Measurements from ENCODE around the gene DAGLB.
"Not testable (repeated sequence)": the region's sequence is repeated elsewhere in the genome, so short reads cannot be mapped to it uniquely, and the experiment has no call there.

Gene DAGLB, protein sequence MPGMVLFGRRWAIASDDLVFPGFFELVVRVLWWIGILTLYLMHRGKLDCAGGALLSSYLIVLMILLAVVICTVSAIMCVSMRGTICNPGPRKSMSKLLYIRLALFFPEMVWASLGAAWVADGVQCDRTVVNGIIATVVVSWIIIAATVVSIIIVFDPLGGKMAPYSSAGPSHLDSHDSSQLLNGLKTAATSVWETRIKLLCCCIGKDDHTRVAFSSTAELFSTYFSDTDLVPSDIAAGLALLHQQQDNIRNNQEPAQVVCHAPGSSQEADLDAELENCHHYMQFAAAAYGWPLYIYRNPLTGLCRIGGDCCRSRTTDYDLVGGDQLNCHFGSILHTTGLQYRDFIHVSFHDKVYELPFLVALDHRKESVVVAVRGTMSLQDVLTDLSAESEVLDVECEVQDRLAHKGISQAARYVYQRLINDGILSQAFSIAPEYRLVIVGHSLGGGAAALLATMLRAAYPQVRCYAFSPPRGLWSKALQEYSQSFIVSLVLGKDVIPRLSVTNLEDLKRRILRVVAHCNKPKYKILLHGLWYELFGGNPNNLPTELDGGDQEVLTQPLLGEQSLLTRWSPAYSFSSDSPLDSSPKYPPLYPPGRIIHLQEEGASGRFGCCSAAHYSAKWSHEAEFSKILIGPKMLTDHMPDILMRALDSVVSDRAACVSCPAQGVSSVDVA

DNA sequence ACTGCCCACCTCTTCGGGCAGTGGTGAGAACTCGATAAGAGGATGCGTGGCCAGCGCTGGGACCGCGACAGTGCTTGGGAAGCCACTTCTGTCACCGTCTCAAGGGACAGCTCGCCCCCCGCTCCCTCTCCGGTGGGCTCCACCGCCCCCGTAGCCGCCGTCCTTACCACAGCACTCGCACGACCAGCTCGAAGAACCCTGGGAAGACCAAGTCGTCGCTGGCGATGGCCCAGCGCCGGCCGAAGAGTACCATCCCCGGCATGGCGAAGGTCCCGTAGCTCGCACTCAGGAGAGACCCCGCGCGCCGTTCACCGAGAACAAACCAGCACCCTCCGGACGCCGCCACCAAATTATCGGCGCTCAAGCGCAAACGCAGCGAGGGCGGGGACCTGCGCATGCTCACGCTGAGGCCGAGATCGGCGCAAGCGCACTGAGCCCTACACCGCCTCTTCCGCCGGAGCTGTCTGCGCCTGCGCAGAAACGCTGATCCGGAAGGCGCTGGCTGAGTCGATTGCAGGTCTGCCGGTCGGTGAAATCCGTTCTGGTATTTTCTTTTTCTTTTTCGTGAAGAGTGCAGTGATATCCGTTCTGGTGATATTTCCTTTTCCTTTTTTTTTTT lies at the start of gene DAGLB:
Gene DAGLB, minus strand, starts transcription at position 374 of the 619 bp plus-strand sequence. Its CDS starts 112 bp downstream, at position 262.
- DNase-seq (ENCODE audit: low spot score) = peak; percentile 87

DNA sequence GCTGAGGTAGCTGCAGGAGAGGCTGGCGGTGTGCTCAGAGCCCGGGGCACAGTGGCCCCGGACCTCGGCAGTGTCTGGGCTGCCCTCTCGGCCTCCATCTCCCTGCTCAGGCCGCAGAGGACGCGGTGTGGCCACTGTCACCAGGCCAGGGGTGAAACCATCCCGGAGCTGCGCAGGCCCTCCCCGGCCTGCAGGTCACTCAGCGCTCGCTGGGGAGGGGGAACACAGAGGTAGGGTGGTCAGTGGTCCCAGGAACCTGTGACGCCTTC lies 49.8 kb upstream of the DAGLB start:
- no peak for DNase-seq (ENCODE audit: low spot score)

DNA sequence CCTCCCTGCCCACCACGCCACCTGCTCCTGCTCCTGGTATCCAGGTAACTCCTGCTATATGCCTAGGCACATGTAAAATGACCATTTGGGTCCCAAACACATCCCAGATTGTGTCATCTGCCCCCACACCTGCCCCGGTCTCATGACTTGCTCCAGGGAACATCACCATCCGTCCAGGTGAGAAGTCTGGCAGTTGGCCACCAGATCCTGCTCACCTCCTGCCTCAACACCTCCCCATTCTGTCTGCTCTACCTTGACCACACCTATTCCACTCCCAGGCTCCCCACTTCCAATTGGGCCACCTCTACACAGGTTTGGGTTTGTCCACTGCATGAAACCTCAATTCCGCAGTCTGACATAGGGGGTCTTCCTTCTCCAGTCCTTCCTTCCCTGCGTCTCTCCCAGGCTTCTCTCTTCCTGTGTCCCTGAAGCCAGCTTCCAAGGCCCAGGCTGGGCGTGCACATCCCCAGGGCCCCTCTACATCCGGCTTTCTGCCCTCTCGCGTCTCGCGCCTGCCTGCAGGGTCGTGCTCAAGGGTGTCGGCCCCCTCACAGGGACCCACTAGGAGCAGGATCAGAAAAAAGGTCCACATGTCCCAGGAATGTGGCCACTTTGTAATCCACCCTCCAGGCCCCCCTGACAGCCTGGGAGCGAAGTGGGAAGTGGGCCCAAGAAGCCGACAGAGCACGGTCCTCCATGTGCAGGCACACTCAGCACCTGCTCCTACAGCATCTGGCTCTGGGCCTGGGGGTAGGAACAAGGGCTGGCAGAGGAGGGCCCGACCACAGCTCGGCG lies 49.3 kb upstream of the DAGLB start:
- no peak for DNase-seq (ENCODE audit: low spot score)

DNA sequence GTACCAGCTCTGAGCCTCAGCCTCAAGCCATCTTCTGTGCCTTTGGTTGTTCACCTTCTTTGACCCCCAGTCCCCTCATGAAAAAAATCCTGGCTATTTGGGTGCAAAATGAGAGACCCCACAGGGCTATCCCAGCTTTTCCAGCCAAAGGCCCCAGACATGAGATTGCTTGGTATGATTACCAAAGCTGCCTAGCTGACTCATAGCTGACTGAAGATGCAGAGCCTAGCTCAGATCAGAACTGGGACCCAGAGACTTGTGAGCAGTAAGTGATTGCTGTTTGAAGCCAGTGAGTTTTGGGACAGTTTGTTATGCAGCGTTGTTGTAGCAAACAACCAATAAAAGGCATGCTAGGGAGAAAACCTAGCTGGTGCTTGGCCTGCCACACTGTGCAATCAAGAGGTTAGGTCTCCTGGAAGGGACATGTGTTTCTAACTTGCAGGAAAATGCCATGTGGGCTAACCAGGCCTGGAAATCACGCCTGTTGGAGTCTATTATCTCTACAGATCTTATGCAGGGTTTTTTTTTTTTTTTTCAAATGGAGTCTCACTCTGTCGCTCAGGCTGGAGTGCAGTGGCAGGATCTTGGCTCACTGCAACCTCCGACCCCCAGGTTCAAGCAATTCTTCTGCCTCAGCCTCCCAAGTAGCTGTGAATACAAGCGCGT lies 48.0 kb upstream of the DAGLB start:
- DNase-seq (ENCODE audit: low spot score) = no peak

DNA sequence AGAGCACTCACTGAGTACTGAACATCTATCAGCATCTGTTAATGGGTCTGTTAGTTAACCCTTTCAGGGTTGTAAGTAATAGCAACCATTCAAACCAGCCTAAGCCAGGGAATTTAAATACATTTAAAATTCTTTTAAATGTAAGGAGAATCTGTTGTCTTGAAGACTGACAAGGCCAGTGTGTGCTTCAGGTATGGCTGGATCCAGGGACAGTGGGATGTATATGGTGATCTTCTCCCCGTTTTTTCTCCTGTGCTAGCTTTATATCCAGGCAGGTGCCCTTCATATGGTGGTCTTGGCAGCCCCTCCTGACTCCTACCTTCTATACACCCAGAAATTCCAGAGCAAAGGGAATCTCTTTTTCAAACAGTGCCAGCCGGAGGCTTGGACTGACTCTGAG lies 46.6 kb upstream of the DAGLB start:
- no peak for DNase-seq (ENCODE audit: low spot score)

DNA sequence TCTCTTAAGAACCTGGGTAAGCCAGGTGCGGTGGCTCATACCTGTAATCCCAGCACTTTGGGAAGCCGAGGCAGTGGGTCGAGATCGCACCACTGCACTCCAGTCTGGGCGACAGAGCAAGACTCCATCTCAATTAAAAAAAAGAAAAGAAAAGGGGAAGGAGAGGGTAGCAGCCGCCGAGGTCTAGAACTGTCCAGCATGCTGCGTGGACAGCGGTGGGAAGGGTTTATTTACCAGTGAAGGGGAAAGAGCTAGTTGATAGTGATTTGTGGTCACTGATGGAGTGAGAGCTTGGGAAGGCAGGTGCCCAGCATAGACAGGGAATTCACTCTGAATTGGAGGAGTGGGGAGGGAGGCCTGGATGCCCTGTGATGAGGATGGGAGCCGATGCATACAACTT lies 43.4 kb upstream of the DAGLB start:
- DNase-seq (ENCODE audit: low spot score) = no peak

DNA sequence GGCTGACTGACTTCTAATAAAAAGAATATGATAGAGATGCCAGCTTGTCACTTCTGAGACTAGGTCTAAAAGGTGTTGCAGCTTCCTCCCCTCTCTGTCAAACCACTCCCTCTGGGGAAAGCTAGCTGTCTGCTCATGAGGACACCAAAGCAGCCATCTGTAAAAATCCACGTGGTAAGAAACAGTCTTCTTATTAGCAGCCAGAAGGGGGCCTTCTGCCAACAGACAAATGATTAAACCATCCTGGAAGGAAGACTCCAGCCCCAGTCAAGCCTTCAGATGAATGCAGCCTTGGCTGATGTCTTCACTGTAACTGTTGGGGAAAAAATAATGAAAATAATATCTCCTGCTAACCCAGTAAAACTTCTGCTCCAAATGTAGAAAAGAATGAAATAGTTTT lies 41.9 kb upstream of the DAGLB start:
- no peak for DNase-seq (ENCODE audit: low spot score)

DNA sequence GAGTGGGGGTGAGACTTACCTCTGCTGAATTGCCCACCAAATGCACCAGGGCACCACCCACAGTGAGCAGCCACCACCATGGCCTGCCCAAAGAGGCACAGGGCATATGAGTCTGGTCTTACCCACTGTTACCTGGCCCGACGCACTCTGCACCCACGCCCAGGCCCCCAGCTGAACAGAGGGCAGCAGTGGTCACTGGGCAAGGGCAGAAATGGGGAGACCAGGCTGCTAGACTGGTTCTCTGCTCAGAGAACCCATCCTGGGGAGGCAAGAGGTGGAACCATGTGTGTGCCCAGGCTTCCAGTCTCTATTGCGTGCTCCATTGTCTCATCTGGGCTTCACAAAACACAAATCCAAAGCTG lies 39.4 kb upstream of the DAGLB start:
- DNase-seq (ENCODE audit: low spot score) = no peak

DNA sequence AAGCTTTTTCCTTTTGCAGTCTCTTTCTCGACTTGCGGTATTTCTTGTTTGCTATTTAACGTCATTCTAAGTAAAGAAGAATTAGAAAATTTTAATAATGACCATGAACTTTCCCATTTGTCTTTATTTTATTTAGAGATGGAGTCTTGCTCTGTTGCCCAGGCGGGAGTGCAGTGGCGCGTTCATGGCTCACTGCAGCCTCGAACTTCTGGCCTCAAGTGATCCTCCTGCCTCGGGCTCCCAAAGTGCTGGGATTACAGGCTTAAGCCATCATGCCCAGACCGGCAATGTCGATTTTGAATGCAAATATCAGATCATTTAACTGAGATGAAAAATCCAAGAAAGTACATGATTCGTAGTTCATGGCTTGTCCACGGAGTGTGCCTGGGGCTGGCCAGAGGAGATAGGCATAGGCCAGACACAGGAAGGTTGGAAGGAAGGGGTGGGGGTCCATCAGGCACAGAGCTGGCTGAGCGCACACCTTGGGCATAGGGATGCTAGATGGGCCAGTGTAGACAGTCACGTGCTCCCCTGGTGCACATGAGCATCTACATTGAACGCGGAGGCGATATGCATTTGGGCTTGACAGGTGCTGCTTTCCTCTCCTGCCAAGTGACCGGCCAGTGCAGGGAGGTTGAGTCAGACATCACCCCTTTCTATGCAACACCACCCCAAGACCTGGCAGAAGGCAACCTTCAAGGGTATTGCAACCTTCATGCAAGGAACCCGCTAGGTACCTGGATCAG lies 38.9 kb upstream of the DAGLB start:
- DNase-seq (ENCODE audit: low spot score) = no peak

DNA sequence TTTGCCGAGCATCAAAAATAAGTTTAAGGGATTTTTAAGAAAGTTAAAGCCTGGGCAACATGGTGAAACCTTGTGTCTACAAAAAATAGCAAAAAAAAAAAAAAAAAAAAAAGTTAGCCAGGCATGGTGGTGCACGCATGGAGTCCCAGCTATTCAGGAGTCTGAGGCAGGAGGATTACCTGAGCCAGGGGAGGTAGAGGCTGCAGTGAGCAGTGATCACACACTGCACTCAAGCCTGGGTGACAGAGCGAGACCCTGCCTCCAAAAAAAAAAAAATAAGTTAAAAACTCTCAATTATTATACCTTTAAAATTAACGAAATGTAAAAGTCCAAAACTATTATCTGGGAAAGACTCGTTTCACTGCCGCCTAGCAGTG lies 35.0 kb upstream of the DAGLB start:
- no peak for DNase-seq (ENCODE audit: low spot score)

DNA sequence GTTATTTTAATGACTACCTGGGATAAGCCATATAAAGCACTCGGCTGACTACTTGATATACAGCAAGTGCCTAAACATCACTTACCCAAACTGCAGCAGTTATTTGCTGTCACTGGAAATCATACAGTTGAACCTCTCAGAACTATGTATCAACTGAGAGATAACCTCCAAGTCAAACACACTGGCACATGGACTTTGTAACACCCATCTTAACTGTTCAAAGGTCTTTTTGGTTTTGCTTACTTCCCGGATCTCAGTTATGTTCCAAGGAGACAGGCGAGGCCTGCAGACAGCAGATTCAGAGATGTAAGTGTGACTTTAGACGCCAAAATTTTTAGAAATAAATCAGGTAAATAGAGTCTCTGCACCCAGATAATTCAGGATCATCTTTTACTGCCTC lies 34.6 kb upstream of the DAGLB start:
- no peak for DNase-seq (ENCODE audit: low spot score)

DNA sequence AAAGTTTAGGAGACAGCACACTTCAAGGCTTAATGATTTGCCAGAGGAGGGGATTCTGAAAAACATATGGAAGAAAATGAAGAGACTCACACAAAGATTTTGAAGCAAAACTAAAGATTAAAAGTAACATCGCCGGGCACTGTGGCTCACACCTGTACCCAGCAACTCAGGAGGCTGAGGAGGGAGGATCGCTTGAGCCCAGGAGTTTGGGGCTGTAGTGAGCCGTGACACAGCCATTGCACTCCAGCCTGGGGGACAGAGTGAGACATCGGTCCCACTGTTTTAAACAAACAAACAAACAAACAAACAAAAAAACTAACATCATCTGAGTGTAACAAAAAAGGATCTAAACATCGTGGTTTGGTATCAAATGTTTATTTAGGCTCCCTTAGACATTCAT lies 33.7 kb upstream of the DAGLB start:
- no peak for DNase-seq (ENCODE audit: low spot score)

DNA sequence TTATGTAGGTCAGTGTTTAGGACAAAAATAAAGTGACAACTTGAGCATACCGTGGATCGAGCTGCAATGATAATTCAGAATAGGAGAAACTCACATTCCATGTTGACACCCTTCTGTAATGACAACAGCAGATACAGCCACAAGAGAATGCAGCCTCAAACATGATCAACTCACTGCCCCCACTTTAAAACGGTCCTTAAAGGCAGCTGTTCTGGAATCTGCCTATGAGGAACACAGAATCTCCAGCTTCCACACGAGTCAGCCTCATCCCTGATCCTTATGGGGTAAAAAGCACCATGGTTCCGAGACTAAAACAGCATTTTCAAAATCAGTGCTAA lies 32.5 kb upstream of the DAGLB start:
- DNase-seq (ENCODE audit: low spot score) = no peak

DNA sequence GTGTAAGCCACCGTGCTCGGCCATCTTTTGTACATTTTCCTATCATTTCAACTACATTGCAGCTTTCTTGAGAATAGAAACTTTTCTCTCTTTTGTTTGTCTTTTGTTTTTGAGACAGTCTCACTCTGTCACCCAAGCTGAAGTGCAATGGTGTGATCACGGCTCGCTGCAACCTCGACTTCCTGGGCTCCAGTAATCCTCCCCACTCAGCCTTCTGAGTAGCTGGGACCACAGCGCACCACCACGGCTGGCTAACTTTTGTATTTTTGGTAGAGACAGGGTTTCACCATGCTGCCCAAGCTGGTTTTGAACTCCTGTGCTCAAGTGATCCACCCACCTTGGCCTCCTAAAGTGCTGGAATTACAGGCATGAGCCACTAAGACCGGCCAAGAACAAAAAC lies 31.3 kb upstream of the DAGLB start:
- DNase-seq (ENCODE audit: low spot score) = no peak

DNA sequence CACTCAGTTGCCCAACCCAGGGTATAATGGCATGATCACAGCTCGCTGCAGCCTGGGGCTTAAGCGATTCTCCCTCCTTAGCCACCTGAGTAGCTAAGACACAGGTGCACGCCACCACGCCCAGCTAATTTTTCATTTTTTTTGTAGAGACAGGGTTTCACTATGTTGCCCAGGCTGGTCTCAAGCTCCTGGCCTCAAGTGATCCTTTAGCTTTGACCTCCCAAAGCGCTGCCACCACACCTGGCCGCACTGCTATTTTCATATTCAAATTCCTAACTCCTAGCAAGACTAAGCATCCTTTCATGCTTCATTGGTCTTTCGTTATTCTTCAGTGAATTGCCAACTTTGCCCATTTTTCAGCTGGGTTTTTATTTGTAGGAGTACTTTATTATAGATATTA lies 30.4 kb upstream of the DAGLB start:
- no peak for DNase-seq (ENCODE audit: low spot score)

DNA sequence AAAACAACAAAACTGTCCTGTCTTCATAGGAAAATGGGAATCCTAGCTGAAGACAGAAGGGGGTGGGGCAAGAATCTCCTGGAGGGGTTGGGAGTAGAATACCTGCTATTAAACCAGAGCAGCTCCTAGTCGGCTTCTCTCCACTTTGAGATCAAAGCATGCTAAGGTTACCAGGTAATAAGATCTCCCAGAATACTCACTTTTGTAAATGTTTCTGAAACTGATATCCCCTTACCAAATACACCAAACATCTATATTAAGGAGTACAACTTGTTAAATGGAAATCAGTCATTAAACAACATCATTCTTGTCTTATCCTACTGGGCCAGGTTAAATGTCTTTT lies 29.5 kb upstream of the DAGLB start:
- DNase-seq (ENCODE audit: low spot score) = no peak

DNA sequence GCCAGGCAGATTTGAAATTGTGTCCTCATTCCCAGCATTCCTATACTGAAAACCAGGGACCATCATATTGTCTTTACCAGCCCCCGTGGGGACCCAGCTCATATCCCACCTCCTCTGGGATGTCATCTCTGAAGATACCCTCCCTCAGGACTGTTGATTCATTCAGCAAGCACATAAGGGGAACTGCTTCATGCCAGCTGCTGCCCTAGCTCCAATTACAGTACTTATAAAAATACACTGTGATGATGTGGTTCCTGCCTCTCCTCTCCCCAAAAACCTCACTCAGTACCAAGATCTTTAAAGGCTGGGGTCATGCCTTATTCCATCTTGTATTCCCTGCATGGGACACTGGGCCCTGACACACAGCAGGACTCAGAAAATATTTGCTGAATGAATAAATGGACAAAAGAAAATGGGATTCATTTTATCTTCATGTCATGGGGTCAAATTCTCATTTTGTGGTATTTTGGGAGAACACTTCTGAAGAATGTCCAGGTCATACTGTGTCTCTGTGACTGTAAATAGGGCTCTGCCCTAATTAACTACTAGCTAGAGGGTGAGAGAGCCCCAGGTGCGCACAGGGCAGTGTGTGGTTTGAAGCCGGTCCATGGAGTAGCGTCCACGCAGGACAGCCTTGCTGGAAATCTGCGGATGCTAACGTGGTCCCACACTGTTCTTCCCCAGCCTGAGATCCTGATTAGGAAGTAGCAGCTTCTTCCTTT lies 29.0 kb upstream of the DAGLB start:
- no peak for DNase-seq (ENCODE audit: low spot score)

DNA sequence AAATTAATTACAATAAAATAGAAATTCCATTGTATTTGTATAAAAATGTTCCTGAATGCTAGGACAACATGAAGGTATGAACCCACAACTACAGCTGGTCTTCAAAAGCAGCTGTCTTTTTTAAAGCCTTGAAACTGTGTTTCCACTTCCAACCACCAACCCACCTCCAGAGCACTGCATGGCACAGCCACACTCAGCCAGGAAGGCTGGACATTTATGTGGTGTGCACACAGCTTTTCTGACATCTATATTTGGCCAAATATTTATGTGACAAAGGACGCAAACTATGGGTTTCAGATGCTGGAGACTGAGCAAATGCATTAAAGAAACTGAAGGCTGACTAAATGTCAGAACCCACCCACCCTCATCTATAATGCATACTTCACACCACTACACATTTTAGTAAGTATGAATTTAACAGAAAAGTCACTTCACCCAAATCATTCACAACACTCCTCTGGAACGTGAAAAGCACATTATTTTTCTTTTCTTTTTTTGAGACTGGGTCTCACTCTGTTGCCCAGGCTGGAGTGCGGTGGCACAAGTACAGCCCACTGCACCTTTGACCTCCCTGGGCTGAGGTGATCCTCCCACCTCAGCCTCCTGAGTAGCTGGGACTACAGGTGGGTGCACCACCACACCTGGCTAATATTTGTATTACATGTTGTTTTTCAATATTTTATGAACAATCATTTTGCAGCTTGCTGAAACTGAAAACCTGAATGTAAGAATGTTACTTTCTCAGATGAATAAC lies 27.9 kb upstream of the DAGLB start:
- no peak for DNase-seq (ENCODE audit: low spot score)

DNA sequence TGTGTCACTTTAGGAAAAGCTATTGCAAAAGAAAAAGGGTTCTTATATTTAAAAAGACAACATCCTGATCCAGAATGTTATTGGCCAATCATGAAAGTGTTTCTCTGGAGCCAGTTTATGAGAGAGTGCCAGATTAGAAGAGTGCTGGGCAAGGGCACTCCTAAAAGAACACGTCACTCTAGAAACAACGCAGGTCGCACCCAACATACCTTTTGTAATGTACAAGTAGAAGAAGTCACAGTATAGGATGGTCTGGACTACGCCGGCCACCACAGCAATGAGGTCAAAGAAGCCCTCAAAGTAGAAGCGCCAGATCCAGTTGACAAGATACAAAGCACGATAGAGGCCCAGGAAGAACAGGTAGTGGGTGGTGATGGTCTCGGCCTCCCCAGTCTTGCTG lies 18.1 kb upstream of the DAGLB start:
- DNase-seq (ENCODE audit: low spot score) = no peak

DNA sequence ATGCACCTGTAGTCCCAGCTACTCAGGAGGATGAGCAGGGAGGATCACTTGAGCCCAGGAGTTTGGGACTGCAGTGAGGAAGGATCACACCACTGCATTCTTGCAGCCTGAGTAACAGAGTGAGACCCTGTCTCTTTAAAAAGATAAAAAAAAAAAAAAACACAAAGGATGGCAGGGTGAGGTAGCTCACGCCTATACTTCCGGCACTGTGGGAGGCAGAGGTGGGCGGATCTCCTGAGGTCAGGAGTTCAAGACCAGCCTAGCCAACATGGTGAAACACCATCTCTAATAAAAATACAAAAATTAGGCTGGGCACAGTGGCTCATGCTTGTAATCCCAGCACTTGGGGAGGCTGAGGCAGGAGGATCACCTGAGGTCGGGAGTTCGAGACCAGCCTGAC lies 15.9 kb upstream of the DAGLB start:
- DNase-seq (ENCODE audit: low spot score) = not testable (repeated sequence)
